ENCODE data around the gene FXYD2.

FXYD2 gene

GRCh38 chr11:117795638-117796455 is 28.7 kb downstream of the FXYD2 start:
- DNase-seq: peak in 1 of 2 experiments; percentile 24

DNA sequence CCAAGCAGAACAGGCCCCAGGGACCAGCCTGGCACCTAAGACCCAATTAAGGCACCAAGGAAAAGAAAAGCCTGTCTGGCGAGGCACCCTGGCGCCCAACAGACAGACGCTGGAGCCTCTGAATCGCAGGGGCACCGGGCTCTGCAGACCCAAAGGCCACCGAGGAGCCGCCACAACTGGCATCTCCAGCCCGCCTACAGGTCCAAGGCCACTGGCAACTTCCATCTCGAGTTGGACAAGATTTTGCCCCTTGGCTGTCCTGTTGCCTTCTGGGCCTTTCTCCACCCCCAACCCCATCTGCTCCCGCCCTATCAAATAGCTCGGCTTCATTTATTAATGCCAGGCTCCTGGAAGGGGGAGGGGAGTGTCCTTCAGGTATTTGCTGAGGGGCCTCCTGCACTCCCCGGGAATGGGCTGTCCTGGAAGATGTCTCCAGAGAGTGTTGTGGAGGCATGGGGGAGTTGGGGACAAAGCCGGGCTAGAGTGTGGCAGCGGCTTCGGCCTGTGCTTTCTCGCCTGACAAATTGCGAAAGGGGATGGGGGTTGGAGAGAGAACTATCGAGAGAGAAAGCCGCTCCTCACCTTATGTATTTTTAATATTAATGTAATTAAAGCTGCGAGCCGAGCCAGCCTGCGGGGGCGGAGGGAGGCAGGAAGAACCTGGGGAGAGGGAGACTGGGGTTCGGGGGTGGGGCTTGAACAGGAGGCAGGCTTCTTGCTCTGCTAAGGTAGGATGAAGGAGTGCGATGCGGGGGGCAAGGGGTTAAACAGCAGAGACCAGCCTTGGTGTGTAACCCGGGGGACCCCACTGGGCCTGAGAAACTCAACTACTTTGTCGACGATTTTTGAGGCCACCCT is 29.5 kb downstream of the FXYD2 start:
- DNase-seq: no peak

- no peak for DNase-seq
Observed at GRCh38 chr11:117794135-117794534, 30.4 kb downstream of the FXYD2 start.

DNA sequence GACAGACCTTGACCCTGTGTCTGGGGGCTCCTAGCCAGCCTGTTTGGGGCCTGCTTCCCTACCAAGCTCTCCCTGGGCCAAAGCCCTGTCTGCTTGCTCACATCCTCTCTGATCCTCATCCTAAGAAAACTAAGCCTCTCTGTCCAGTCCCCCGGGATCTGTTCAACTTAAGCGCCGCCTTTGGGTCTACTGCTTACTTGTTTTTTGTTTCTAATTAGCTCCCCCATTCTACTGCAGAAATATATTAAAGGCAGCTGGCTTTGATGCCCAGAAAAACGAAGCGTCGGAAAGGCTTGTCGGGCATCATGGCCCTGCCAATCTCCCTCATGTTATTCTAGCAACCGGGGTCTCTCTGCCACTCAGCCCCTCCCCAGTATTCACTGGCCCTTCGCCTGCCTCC is 31.0 kb downstream of the FXYD2 start:
- DNase-seq: no peak

DNA sequence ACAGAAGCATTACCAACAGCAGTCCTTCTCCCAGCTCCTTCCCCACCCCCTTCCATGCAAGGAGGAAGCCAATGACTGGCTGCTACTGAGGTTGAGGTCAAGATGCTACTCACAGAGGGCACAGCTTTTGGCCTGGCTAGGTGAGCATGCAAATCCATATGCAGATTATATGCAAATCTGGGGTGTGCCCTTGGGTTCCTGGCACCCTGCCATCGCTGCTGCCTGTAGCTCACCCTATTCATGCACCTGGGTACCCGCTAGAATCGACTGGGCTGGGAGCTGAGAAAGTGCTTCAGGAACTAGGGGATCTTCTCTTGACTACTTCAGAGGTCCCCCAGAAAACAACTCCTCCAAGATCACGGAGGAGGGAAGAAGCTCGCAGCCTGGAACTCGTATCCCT is 31.6 kb downstream of the FXYD2 start:
- no peak for DNase-seq

DNA sequence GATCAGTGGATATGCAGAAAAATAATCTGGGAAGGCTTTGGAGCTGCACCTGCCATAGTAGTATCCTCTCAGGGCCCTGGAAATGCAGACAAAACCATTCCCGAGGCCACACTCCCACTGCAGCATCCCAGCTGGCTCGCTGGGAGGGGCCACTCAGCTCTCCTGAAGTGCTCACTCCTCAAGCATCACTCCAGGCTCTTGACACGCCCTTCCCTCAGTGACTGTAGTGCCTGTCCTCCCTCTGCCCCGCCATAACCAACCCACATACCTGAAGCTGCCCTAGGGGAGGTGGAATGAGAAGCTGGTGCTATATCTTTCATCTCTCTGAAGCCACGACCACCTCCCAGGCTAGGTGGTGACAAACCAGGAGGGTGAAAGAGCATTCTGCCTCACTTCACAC is 32.3 kb downstream of the FXYD2 start:
- DNase-seq: no peak

GRCh38 chr11:117790279-117790678 is 34.3 kb downstream of the FXYD2 start:
- no peak for DNase-seq

GRCh38 chr11:117789241-117789640 is 35.3 kb downstream of the FXYD2 start:
- no peak for DNase-seq

GRCh38 chr11:117786135-117786870 is 38.2 kb downstream of the FXYD2 start:
- no peak for DNase-seq

GRCh38 chr11:117782101-117782500 is 42.4 kb downstream of the FXYD2 start:
- DNase-seq: no peak

DNA sequence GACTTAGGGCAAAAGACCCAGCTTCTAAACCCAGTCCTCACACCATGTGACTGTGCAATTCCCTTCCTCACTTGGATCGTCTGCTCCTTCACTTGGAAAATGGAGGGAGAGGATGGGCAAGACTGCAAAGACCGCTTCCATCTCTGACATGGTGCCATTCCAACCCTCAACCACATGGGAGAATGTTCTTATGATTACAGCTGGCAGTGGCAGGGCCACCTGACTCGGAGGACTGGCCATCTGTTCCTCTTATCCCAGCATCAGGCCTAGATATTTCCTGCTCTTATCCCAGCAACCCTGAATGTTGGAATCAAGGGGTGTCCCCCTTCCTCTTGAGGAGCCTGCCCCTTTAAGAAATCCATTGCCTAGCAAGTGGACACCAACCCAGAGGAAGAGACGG is 42.9 kb downstream of the FXYD2 start:
- no peak for DNase-seq

- DNase-seq: no peak
Observed at GRCh38 chr11:117780456-117780855, 44.1 kb downstream of the FXYD2 start.

GRCh38 chr11:117774553-117774952 is 50.0 kb downstream of the FXYD2 start:
- DNase-seq: no peak

DNA sequence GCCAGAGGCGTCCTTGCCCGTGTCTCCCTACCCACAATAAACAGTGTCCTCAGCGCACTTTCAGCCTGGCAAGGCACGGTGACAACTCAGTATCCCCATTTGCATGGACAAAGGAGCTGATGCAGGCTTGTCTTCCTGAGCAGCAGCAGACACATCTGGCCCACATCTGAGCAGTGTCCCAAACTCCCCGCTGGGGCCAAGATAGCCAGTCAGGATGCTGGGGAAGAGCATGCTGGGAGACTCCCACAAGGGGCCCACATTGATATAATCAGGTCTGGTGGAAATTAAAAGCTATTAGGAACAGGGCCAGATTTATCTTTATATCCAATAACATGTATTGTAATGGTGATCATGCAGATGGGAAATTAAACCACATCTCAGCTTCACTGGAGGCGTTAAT is 52.2 kb downstream of the FXYD2 start:
- no peak for DNase-seq

DNA sequence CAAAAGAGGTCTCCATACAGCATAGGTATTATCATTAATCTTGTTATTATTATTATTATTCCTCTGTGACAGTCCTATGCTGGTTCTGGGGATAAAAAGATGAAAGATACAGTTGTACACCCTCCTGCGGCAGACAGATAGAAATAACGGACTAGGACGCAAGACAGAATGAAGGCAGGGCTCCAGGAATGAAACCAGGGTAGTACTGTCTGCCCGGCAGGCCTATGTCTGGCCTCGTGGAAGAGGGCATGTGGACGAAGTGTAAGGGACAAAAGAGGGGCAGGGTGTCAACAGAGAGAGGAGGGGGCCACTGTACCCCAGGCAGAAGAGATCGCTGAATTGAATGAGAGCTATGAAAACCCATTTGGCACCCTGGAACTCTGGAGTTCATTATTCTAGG is 52.7 kb downstream of the FXYD2 start:
- DNase-seq: no peak

- no peak for DNase-seq
Observed at GRCh38 chr11:117771197-117771596, 53.3 kb downstream of the FXYD2 start.

GRCh38 chr11:117770061-117770460 is 54.5 kb downstream of the FXYD2 start:
- DNase-seq: no peak
